Ishikawa (cell line): ENCODE results near the gene CEP164.

Source experiments
- CEBPB ChIP-seq: IDR thresholded peaks from 2 replicates; pipeline ENCODE4 v1.6.1; 2012
- CREB1 ChIP-seq: IDR thresholded peaks from 2 replicates; pipeline ENCODE4 v1.6.1; 2012; ENCODE audit warnings: low read depth
- EP300 ChIP-seq: IDR thresholded peaks from 2 replicates; pipeline ENCODE4 v1.6.1; 2012; ENCODE audit warnings: borderline replicate concordance
- FOXM1 ChIP-seq: IDR thresholded peaks from 2 replicates; pipeline ENCODE4 v1.6.1; 2012; ENCODE audit warnings: low read depth, borderline replicate concordance
- NFIC ChIP-seq: IDR thresholded peaks from 2 replicates; pipeline ENCODE4 v1.6.1; 2012
- RAD21 ChIP-seq: IDR thresholded peaks from 2 replicates; pipeline ENCODE4 v1.6.1; 2012; ENCODE audit warnings: low read depth
- TAF1 ChIP-seq: IDR thresholded peaks from 2 replicates; pipeline ENCODE4 v1.6.1; 2012; ENCODE audit warnings: low read depth, mild to moderate bottlenecking
- TCF12 ChIP-seq: IDR thresholded peaks from 2 replicates; pipeline ENCODE4 v1.6.1; 2012; ENCODE audit warnings: low read depth
- TEAD4 ChIP-seq: IDR thresholded peaks from 2 replicates; pipeline ENCODE4 v1.6.1; 2012
- YY1 ChIP-seq: IDR thresholded peaks from 2 replicates; pipeline ENCODE4 v1.6.1; 2012; ENCODE audit warnings: low read depth
- ZBTB7A ChIP-seq: IDR thresholded peaks from 2 replicates; pipeline ENCODE4 v1.6.1; 2012; ENCODE audit warnings: low read depth
- TF ChIP-seq, protein P1 (sequence below): IDR thresholded peaks from 2 replicates; pipeline ENCODE4 v1.6.1; 2012; ENCODE audit warnings: low read depth, mild to moderate bottlenecking
- TF ChIP-seq, protein P2 (sequence below): IDR thresholded peaks from 2 replicates; pipeline ENCODE4 v1.6.1; 2012
- TF ChIP-seq, protein P3 (sequence below): IDR thresholded peaks from 2 replicates; pipeline ENCODE4 v1.6.1; 2012

The CEP164 gene

DNA sequence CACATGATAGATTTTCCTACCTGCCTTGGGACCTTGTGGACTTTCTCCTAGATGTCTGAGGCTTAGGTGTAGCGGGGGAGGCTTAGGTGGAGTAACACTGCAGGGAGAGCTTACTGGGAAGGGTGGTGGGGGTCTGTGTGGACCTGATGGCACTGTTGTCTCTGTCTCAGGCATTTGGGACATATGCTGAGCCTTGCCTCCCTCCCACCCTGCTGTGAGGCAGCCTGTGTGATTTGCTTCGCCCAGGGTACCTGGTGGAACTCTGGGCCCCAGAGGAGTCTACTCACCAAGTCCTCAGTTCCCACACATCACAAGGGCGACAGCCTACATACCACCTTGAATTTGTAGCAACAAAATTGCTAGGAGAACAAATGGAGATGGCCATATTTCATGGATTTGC is 80.7 kb downstream of the CEP164 start:
- no peak for TF ChIP-seq NFIC

DNA sequence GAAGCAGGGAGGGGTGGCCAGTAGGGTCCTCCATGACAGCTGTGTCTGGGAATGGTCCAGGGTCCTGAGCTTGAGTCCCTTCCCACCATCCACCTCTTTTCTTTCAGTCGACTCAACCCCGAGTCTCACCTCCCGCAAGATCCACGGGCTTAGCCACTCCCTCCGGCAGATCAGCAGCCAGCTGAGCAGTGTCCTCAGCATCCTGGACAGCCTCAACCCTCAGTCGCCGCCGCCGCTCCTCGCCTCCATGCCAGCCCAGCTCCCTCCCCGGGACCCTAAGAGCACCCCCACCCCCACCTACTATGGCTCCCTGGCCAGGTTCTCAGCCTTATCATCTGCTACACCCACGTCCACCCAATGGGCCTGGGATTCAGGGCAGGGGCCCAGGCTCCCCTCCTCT is 81.9 kb downstream of the CEP164 start:
- TF ChIP-seq TCF12 (no peak), NFIC (no peak), EP300 (no peak), YY1 (no peak), ZBTB7A (no peak)
- TF ChIP-seq, protein P1, sequence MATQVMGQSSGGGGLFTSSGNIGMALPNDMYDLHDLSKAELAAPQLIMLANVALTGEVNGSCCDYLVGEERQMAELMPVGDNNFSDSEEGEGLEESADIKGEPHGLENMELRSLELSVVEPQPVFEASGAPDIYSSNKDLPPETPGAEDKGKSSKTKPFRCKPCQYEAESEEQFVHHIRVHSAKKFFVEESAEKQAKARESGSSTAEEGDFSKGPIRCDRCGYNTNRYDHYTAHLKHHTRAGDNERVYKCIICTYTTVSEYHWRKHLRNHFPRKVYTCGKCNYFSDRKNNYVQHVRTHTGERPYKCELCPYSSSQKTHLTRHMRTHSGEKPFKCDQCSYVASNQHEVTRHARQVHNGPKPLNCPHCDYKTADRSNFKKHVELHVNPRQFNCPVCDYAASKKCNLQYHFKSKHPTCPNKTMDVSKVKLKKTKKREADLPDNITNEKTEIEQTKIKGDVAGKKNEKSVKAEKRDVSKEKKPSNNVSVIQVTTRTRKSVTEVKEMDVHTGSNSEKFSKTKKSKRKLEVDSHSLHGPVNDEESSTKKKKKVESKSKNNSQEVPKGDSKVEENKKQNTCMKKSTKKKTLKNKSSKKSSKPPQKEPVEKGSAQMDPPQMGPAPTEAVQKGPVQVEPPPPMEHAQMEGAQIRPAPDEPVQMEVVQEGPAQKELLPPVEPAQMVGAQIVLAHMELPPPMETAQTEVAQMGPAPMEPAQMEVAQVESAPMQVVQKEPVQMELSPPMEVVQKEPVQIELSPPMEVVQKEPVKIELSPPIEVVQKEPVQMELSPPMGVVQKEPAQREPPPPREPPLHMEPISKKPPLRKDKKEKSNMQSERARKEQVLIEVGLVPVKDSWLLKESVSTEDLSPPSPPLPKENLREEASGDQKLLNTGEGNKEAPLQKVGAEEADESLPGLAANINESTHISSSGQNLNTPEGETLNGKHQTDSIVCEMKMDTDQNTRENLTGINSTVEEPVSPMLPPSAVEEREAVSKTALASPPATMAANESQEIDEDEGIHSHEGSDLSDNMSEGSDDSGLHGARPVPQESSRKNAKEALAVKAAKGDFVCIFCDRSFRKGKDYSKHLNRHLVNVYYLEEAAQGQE: no peak

DNA sequence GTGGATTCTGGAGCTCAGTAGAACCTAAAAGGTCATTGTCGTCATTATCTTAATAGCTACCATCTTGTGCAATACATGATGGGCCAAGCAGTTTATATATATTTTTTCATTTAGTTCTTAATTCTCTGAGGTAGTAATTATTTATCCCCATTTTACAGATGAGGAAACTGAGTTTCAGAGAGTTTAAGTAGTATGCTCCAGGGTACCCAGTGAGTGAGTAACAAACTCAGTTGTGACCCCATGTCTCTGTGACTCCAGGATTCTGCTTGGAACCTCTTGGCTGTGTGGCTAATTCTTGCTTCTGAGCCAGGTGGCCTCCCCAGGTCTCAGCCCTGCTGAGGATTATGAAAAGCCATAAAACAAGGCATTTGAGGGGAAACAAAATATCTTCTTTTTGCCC is 82.6 kb downstream of the CEP164 start:
- TF ChIP-seq, protein P2, sequence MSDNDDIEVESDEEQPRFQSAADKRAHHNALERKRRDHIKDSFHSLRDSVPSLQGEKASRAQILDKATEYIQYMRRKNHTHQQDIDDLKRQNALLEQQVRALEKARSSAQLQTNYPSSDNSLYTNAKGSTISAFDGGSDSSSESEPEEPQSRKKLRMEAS: no peak
- TF ChIP-seq FOXM1 (no peak), YY1 (no peak)

DNA sequence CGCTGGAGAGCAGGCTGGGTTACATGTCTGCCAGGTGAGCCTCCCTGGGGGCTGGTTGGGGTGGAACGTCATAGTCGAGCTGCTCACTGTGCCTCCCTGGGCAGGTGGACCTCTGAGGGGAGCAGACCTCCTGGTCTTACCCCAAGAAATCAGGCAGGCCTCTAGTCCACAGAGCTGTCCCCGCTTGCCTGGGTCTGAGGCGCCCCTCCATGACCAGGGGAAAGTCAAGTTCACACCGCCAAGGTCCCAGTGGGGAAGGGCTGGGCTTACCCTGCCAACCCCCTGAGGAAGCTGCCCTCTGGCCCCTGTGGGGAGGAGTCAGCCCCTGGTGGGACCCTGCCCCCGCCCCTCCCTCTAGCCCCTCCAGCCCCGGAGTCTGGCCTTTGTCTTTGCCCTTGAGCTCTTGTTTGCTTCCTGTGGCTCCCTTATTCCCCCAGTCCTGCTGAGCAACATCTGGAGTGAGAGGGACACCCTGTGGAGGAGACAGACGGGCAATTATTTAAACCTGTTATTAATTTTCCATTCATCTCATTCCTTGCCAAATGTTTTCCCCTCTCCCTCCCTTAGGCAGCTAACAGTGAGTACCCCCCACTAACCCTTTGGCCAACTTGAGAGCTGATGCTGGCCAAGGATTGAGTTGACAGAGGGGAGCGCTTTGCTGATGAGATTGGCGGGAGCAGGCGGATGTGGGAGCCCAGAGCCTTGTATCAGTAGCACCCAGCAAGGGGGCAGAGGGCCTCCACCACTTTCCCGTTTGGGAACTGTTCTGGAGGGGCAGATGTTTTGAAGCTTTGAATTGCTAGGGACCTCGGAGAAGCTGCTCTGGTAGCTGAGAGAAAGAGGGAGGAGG is 83.4 kb downstream of the CEP164 start:
- TF ChIP-seq TCF12: peak; percentile 55; the same call in 1 of the 2 replicates
- TF ChIP-seq ZBTB7A: no peak
- TF ChIP-seq NFIC: peak; percentile 40

DNA sequence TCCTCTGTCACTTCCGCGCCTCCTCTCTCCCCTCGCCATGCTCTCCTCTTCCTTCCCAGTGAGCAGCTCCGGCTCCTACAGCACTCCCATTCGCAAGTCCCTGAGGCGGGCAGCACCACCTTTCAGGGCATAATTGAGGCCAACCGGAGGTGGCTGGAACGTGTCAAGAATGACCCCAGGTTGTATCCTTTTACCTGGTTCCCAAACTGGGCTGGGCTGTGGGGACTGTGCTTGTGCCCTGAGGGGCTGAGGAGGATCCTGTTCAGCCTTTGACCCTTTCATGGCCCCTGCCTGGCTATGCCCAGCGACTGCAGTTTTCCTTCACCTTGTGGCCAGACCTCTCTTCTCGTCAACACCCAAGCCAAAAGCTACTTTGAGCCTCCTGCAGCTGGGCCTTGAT is 84.1 kb downstream of the CEP164 start:
- no peak for TF ChIP-seq CREB1
- no peak for TF ChIP-seq FOXM1
- no peak for TF ChIP-seq NFIC
- TF ChIP-seq, protein P2: no peak
- no peak for TF ChIP-seq TAF1
- no peak for TF ChIP-seq EP300
- no peak for TF ChIP-seq CEBPB
- TF ChIP-seq, protein P1: no peak
- TF ChIP-seq, protein P3, sequence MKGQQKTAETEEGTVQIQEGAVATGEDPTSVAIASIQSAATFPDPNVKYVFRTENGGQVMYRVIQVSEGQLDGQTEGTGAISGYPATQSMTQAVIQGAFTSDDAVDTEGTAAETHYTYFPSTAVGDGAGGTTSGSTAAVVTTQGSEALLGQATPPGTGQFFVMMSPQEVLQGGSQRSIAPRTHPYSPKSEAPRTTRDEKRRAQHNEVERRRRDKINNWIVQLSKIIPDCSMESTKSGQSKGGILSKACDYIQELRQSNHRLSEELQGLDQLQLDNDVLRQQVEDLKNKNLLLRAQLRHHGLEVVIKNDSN: no peak
- no peak for TF ChIP-seq RAD21
- TF ChIP-seq YY1: no peak
- TF ChIP-seq ZBTB7A: no peak
- no peak for TF ChIP-seq TEAD4
- no peak for TF ChIP-seq TCF12

DNA sequence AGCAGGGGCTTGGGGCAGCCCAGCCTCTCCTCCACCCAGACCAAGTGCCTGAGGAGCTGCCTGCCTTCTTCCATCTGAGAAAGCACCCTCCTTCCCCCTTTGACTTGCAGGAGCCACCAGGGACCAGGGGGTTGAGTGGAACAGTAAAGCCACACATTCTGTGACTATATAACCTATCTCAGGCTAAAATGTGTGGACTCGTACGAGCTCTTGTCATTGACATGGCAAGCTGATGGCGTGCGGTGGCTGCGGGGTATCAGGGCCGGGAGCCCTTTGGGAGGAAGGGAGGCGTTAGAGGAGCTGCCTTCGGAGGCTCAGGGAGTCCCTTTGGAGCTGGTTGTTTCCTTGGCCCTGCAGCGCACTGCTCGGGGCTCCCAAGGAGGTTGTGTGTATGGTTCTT is 84.5 kb downstream of the CEP164 start:
- TF ChIP-seq FOXM1: no peak

DNA sequence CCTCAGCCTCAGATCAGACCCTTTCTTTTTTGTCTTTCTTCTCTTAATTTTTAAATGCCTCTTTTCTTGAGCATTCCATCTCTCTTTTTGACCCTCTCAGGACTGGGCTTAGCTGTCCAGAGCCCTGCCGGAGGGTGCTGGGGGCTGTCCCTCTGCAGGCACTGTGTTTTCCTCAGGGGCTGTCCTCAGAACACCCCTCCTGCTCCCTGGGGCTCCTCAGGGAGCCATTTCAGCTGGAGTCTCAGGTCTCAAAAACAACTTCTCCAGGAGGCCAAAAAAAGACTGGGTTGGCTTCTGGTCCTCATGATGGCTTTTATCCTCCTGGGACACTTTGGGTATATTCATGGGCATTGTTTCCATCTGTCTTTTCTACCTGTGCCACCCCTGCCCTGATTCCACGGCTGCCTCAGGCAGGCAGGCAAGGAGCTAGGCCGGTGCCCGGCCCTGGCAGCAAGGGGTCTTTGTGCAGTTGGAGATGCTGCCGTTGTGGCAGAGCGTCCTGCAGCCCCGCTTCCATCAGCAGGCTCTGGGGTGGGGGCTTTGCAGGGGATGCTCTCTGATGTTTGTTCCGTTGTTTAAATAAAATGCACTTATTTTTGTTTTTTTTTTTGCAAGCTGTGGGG is 85.1 kb downstream of the CEP164 start:
- TF ChIP-seq RAD21 (no peak), TAF1 (no peak), CREB1 (no peak), ZBTB7A (no peak), FOXM1 (no peak), YY1 (no peak), EP300 (no peak), CEBPB (no peak), TCF12 (no peak)
- TF ChIP-seq, protein P2: no peak
- TF ChIP-seq, protein P1: no peak
- TF ChIP-seq, protein P3: no peak
